ENCODE results near the gene ARMH3.

The ARMH3 gene

DNA sequence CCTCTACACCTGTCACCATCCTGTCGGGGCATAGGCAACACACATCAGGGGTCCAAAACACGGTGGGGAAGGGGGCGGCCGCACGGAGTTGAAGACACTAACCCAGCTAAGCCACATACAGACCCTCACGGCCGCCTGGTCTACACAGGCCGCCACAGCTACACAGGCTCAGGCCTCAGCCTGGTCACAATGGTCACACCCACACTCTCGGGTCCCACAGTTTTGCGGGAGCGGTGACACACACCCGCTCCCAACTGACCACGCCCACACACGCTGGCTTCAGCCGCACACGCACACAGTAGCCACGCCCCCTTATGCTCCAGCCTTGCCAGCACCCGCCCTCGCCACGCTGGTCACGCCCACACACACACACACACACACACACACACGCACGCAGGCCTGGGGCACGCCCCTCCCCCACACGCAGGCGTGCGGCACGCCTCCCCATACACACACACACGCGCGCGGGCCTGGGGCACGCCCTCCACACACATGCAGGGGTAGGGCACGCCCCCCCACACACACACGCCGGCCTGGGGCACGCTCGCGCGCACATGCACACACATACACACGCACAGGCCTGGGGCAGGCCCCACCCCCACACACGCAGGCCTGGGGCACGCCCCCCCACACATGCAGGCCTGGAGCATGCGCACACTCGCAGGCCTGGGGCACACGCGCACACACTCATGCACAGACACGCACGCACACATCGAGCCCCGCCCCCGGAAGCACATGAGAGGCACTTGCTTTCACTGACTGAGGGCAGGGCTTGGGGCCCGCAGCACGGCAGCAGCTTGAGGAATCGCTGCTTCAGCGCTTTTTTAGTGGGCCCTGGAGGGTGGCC lies 225.4 kb downstream of the ARMH3 start:
- no peak for DNase-seq (ENCODE audit: low read depth)

DNA sequence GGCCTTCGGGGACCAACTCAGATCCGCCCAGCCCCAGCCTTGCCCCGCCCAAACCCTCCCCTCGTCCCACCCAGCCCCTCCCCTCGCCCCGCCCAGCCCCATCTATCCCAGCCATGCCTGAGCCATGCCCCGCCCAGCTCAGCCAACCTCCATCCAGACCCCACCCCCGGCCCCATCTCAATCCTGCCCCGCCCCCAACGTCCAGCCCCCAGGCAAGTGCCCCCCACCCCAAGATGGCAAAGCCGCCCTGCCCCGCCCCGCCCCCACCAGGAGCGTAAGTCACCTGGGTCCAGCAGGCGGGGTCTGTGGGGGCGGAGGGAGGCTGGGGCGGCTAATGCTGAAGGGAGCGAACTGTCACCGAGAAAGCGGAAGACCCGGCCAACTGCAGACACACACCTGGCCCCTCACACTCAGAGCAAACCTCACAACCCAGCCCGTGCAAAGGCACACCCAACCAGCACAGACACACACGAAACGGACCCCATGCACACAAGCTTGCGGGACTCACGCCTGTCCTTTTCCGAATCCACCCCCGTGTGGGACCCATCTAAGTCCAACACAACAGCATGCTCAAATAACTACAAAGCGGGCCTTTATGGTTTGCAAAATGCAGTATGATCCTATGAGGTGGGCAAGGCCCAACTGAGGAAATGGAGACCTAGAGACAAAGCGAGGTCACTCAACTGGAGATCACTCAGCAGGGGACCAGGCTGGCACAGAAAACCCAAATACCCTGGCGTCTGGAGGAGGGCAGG lies 226.2 kb downstream of the ARMH3 start:
- no peak for DNase-seq (ENCODE audit: low read depth)

DNA sequence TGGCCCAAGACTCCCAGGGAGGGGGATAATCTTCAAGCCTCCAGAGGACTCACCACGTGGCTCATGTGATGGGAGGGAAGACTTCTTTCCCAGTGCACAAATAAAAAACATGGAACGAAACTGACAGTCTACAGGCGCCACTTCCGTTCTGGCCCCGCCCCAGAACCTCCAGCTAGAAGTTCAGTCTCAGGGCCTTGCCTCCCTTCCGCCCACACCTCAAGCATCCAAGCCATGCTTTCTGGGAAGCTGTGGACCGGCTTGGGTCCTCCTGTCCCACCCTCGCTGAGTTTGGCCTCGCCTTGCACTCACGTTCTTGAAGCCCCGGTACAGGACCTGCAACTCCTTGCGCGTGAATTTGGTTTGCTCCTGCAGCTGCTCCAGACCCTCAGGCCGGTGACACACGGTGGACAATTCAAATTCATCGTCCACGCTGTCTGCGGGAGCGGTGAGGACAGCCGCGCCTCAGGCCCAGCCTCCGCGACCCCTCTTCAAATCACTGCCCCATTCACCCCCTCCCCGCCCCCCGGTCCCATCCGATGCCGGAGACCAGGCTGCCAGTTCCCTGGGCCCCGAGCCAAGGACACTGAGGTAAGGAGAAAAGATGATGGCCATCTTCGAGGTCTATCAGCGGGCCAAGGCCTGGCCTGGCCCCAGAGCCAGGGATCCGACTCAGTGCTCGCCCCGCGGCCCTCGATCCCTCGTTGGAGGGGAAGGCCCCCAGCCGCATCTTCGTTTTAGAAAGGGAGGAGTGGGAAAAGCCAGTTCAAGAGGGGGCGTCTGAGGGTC lies 227.0 kb downstream of the ARMH3 start:
- DNase-seq (ENCODE audit: low read depth) = no peak

DNA sequence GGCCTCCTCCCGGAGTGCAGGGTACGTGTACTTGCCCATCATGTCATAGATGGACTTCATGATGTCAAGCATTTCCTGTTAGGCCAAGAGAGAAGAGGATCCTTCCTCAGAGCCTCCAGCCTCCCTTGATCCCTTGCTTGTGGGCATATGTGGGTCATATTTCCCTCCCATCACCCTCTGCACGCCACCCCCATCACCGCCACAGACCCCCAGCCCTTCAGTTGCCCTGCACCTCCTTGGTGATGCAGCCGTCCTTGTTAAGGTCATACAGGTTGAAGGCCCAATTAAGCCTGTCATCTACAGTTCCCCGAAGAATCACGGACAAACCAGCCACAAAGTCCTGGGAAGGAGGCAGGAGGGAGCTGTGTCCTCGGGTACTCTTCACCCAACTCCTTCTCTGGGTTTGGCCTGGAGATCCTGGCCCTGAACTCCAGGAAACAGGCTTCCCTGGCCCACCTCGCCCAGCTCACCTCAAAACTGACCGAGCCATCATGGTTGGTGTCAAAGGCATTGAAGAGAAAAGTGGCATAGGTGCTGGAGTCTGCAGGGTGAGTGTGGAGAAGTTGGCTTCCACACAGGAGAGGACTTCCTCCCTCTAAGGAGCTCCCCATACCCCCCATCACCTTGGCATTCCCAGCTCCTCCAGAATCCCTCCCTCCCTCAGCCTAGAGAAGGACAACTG lies 227.9 kb downstream of the ARMH3 start:
- DNase-seq (ENCODE audit: low read depth) = no peak

DNA sequence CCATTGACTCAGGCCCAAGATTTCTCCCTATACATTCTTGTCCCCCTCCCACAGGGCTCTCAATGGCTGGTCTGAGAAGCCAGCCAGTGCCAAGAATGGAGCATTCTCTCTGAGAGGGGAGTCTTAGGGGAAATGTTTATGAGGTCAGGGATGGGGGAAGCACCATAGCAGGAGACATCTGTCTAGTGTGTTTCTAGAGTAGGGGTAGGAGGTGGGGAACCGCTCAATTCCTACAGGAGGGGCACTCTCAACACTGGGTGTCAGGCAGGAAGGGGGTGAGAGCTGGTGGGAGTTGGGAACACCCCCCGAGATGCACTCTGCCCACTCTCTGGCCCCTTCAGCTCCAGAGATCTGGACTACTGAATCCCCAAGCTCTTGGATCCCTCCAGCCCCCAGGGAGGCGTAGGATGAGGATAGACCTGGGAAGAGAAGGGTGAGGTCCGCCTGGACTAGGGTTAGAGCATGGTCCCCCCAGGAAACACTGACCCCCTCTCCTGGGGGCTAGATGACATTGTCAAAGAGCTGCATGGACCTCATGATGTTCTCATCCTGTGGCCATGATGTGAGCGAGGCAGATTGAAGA lies 229.0 kb downstream of the ARMH3 start:
- DNase-seq (ENCODE audit: low read depth) = no peak

DNA sequence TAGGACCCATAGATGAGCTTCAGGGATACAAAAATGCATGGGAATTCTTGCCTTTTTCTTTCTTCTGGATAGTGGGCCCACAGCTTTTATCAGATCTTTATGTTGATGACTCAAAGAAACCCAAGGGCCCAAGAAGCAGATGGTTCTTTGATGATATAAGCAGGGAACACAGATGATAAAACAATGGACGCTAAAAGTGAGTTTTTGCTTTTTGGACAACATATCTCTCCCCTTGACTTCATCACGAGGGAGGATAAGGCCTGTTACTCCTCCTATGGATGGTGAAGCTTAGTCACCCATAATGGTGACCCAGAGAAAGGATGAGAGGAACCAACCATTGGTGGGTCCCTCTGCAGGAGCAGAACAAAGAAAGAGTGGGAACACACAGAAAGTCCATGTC lies 231.2 kb downstream of the ARMH3 start:
- no peak for DNase-seq (ENCODE audit: low read depth)

DNA sequence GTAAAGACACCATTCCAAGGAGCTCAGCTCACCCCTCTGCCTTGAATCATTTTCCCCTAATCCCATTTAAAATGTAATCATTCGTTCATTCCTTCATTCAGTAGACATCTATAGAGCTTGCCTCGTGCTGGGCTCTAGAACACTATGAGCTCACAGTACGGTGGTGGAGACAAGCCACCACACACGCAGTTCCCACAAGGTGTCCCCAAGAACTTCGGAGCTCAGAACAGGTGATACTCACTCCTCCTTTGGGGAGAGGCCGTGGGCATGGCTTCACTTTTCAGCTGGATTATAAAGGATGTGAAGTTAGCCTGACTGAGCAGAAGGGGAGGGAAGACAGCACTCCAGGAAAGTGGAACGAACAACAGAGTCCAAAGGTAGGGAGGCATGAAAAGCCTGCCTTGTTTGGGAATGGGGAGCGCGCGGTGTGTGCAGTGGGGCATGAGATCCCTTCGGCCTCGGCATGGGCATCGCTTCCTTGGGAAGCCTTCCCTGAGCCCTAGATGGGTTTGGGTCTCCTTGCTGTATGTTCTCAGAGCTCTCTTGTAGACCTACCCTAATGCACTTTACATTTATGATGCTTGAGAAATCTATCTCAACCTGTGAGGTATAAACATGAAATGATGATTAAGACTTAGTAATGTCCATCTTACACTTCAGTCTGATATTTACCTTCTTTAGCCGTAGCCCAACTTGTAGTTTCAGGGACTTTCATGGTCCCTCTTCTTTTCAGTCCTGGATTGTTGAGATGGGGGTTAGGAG lies 236.9 kb downstream of the ARMH3 start:
- DNase-seq (ENCODE audit: low read depth) = no peak

DNA sequence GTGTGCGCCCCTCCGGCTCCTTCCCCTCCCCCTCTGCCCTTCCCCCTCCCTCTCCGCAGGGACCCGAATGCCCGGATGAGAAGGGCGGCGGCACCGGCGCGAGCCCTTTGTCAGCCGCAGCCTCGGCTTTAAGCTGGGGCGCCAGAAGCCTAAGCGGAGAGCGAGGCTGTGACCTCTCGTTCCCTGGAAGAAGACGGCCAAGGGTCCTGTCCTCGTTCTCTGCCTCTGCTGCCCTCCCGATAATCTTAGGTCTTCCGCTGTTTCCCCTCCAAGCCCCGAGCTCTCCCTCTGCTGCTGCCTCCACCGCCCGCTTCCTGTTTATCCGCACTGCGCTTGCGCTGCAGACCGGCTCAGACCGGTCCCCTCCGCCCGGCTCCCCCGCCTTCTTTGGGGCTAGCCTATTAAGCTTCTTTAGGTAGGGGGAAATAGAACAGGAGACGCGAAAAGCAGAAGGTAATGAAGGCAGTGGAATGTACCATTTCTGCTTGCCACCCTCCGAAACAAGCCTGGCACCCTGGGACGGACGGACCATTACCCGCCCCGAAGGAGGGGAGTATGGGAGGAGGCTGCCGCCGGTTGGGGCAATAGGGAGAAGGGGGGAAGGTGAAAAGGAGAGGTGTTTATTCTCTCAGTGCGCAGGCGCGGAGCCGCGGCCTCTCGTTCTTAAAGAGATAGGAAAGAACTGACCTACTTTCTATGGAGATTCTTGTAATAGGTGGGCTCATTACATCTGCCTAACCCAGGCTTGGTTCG lies 237.7 kb downstream of the ARMH3 start, which contains the start of gene OGA:
TSS of gene OGA (minus strand) at position 326 of the 753 bp plus-strand sequence. CDS start 422 bp downstream, outside the sequence.
- DNase-seq (ENCODE audit: low read depth) = peak; percentile 99

DNA sequence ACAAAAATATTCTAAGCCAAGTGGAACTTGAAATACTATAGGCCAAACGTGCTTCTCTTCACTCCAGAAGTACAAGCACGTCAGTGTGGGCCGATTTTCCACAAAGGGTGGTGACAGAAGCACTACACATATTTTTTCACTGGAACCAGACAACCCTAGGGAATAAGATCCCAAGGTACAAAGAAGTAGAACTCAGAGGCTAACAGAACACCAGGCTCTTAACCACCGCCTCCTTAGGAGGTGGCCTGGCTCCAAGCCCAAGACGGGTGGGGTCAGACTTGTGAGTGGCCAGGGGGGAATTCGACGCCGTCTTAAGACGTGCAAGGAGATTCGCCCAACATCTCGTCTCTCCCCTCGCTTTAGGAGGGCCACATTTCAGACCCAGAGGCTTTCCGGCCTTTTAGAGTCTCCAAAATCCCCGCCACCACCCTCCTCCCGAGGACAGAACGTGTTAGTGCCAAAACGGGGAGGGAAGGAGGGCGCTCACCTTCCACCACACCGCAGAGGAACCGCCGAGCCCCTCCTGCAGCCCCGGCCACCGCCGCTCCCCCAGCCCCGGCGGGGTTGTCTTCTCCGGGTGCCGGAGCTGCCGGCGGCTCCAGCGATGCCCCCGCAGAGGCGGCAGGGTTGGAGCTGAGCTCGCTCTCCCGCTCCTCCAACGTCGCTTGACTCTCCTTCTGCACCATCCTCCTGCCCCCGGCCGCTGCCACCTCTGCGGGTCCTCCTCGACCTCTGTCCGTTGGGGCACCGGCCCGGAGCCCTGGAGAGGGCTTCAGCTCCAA lies 238.4 kb downstream of the ARMH3 start:
- peak; percentile 80 for DNase-seq (ENCODE audit: low read depth)

DNA sequence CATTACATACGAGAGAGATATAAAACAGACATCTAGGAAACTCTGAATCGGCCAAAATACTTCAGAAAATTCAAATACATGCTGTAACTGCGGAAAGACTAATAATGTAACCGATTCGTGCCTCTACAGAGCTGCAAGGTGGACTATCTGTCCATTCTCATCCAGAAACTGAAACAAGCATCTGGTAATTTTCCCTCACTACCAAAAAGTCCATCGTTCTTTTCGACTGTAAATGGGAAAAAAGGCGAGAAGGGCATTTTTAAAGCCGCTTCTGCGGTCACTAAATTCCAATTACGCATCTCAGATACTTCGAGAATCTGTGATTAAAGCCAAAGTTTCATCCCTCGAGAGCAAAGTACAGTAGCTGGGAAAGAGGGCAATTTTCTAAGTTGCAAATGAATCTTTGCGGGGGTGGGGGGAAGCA lies 239.0 kb downstream of the ARMH3 start:
- DNase-seq (ENCODE audit: low read depth) = no peak

DNA sequence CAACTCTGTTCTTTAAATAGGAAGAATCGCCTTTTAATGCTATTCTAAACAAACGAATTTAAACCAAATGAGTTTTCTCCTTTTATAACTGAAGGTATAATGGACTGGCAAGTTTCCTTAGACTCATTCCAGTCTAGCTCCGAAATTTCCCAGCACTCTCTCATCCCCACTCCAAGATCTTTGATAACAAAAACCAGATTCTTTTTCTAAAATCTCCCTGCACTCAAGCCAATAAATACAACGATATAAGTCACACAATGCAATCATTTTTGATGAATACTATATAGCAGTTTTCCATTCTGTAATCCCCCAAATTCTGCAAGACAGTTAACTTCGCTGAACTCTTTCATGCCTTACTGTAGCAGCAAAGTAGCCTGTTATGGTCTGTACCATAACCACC lies 239.6 kb downstream of the ARMH3 start:
- no peak for DNase-seq (ENCODE audit: low read depth)

DNA sequence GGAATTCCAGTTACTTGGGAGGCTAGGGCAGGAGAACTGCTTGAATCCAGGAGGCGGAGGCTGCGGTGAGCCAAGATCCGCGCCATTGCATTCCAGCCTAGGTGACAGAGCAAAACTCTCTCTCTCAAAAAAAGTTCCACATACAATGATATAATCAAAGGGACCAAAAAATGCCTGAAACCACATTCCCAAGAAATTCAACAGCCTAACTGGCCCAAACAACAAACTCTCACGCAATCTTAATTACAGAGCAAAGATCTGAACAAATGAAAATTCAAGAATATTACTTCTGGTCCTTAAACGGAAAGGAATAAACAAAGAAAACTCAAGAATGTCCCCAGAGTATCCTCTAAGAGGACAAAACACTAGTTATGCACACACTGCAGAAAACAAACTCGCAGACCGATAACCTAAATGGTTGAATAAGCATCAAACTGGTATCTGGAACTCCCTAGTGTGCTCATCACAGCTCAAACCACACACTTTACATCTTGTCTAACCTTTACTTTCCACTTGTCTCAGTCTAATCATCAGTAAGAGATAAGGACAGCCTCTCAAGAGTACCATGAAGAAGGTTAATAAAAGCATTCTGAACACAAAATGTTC lies 241.4 kb downstream of the ARMH3 start:
- peak; percentile 32 for DNase-seq (ENCODE audit: low read depth)

DNA sequence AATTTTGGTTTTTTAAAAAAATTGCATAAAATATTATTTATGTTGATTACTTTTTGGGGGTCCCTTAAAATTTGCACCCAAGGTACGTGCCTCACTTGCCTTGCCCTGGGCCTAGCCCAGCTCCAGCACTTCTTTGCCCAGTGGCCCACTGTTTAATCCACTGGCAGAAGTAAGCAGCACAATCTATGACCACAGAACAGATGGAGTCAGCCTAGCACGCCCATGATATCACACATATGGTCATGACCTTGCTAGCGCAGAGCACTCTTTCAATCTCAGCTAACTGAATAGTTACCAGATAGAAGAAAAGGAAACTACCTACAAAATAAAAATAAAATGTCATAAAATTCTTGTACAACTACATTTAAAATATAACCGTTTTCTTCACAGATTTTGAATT lies 243.4 kb downstream of the ARMH3 start:
- DNase-seq (ENCODE audit: low read depth) = no peak

DNA sequence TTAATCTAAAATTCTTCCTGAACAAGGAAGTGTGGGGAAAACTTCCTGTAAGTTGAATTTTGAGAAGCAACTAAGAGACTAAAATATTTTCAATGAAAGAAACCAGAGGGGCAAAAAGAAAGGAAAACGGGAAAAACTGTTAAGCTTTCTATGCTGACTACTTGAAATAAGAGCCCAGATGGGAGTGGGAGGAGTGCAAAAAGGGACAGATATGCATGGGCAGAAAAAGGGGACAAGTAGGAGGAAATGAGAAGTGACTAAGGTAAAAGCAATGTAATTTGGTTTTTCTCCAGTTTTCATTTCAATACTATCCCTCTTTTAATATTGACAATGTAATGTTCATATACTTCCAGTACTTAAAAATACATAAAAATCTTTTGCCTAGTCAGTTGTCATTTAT lies 248.8 kb downstream of the ARMH3 start:
- no peak for DNase-seq (ENCODE audit: low read depth)

DNA sequence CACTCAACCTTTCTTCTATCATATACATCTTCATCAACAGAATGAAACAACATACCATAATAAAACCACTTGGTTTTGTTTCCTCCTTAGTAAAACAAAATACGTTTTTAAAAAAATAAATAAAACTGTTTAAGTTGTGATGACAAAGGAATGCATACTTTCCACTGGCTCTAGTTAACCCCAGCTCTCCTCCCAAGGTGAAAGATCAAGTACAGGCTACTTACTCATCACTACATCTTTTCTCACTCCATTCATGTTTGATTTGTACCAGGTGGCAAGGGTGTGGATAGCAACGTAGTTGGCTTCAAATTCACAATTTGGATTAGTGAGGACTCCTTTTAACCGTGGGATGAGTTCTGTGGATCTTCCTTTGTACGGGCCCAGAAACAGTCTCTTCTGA lies 252.5 kb downstream of the ARMH3 start:
- DNase-seq (ENCODE audit: low read depth) = no peak

DNA sequence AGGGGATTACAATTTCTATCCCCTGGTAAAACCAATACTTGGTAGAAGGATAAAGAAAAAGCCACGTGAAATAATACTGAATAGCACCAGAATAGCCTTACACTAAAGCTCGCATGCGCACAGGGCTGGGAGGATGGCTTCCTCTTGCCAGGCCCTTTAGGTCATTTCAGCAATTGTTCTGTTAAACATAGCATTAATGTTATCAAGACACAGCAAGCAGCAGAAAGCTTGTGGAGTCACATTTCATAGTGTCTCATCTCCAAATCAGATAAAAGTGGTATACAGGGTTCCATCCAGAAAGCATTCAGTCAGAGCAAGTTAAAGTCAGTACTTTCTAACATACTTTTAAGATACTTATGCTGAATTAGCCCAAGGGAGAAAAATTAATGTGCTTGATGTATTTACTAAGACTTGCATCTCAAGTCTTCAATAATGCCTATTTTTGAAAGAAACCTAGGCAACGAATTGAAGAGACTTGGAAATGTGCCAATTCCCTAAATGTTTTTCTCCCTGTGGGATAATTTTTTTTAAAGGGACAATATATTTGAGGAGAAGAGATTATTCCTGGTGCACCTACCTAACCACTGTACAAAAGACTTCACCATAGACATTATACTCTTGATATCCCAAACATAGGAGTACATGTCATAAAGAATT lies 258.4 kb downstream of the ARMH3 start:
- no peak for DNase-seq (ENCODE audit: low read depth)
